HG03469 (cell line): Measurements from ENCODE around the gene NR1H3.

ENCODE experiments used
- ATAC-seq: cut with Tn5 transposase; IDR thresholded peaks from one replicate; pipeline ENCODE4 v1.9.1; 2021; ENCODE audit warnings: mild to moderate bottlenecking, moderate library complexity, moderate number of reproducible peaks; ENCODE audit not compliant: unreplicated experiment

NR1H3 gene

DNA sequence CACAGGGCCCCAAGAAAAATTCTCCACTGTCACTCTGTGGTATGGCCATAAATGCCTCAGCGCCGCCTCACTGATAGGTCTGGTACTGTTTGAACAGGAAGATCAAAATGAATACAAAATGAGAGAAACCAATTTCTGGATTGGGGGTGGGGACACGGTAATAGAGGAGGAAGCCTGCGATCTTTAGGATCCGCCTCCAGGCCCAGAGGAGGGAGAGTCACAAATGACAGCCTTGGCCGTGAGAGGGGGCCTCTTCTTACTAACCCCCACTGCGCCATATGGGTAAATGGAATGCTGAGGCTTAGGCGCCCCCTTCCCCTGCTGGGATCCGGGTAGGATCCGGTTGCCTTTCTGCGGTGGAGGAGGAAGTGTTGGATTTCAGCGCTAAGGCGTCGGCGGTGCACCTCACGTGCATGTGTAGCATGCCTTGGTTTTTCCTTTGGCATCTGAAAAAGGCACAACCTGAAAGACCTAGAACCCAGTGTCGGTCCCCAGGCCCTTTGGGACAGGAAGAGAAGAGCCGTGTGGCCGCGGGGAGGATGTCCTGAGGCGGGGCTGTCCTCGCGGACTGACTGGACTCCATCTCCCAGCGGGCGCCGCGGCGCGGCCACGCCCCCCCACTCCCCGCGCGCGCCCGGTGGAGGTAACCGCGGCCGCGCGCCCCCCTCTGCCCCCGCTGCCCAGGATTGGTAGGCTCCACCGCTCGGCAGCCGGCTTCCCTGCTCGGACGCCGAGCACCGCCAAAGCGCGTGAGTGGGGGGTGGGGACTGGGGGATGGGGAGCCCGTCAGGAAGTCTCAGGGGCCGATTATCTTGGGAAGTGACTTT is 11.4 kb downstream of the NR1H3 start:
- peak; percentile 24 for ATAC-seq

DNA sequence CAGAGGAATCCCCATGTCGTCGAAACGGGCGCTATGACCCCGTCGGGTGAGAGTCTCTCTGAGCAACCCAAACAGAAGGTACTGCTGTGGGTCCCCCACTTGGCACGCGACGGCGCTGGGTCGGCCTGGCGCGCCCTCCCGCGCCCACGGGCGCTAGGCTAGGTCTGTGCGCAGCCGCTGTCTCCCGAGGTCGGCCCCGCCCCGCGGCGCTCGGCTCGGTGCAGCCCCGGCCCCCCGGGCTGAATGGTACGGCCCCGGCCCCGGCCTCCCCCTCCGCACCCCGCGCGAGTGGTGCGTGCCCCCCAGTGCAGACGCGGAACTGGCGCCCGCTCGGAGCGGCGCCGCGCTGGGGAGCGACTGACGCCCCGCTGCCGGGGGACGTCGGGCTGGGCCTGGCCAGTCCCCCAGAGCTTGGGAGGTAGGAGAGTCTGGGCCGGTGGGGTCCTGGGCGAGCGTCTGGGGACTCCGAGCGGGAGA is 12.1 kb downstream of the NR1H3 start, which contains the start of gene MADD:
Gene MADD (plus strand): TSS at position 305 of the 477 bp plus-strand sequence.
- peak; percentile 62 for ATAC-seq

DNA sequence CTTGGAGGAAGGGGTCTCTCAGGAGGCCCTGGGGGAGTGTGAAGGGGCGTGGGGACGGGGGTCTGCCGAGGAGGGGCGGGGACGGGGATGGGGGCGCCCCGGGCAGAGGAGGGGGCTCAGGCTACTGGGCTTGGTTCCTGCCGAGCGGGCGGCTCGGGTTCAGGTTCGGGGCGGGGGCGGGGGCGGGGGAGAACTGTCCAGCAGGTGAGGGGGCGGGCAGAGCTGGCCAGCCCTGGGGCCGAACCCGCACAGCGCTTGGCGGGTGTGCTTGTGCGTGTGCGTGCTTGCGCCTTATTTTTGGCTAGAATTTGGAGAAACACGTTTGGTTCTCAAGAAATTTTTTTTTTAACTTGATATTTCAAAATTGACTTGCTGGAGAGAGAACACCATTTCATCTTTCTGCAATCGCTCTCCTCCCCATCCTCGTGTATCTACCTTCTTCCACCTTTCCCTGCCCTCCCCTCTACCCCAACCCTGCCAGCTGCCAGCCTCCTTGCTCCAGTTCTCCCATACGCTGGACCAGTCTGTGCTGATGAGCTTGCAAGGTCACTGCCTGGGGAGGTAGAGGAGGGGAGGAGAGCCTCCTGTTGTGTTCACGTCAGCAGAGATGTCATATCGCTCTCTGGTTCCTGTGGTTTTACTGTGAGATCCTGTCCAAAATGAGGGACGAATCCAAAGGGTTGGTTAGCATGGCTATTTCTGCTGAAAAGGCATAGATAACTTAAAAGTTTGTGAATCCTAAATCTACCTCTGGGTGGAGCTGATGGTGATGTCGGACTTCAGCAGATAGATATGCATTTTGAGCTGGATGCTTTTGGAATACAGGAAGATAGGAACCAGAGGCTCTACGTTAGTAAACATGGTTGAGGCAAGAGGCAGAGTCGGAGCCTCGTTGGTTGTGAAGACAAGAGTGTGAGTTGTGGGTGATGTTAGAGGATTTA is 12.8 kb downstream of the NR1H3 start:
- ATAC-seq = no peak

DNA sequence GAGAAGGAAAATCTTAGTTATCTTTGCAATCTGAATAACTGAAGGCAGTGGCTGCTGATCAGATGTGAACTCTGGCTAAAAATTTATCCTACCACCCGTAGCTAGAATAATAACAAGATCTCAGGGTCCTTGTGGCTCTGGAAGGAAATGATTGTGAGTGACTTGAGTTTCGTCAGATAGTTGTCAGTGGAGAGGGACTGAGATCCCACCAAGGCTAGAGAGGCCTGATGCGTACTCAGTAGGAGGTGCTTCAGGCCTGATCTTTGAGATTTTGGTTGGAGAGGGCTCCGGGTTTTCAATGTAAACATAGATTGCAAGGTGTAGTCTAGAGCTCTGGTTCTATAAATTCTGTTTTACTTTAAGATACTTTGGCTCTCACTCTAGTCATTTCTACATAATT is 13.5 kb downstream of the NR1H3 start:
- ATAC-seq = no peak

DNA sequence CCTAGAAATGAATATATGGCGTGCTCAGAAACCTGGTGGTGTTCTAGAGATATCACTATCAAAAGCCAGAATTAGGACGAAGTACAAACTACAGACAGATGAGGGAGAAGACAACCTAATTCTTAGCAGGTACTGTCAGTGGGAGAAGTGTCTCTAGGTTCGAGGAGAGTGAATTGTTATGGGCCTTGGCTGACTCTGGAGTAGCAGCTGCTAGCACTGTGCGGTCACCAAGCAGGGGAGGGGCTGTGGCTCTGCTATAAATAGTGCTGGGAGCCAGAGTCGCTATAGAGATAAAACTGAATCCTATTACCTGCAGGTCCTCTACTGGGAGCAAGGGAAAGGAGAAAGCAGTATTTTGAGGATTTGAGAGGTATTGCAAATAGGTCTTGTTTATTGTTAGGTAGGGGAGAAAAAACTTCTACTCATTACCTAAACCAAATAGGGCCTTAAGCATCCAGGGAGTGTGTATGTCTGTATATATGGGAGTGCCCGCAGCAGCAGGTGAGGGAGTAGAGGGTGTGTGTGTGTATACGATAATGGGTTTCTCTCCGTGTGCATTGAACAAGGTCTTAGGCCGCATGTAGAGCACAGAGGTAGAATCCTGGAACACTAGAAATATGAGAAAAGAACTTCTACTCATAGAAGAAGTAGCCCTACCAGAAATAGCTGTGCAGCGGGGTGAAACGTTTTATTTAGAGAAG is 14.3 kb downstream of the NR1H3 start:
- no peak for ATAC-seq

DNA sequence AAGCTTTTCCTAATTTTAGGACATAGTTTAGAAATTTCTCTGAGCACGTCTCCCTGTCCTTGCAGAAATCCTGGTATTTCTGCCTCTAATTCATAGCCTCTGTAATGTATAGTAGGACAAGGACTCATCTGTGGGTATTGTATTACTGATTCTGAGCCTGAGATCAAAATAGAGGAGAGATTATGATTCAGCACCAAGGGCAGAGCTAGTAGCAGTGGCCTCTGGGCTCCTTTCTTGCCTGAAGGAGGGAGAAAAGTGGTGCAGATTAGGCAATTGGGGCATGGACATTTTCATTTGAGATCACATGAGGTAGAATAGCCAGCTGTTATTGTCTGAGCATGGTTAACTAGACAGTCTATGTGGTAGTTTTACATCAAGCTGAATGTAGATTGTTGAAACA is 14.9 kb downstream of the NR1H3 start:
- no peak for ATAC-seq

DNA sequence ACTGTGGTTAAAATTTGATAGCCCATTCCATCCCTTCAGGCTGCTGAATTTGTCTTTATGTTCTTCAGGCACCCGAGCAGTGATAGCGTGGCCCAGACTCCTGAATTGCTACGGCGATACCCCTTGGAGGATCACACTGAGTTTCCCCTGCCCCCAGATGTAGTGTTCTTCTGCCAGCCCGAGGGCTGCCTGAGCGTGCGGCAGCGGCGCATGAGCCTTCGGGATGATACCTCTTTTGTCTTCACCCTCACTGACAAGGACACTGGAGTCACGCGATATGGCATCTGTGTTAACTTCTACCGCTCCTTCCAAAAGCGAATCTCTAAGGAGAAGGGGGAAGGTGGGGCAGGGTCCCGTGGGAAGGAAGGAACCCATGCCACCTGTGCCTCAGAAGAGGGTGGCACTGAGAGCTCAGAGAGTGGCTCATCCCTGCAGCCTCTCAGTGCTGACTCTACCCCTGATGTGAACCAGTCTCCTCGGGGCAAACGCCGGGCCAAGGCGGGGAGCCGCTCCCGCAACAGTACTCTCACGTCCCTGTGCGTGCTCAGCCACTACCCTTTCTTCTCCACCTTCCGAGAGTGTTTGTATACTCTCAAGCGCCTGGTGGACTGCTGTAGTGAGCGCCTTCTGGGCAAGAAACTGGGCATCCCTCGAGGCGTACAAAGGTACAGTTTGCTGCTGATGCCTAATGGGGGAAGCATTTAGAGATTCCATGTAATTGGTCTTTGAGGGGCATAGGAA is 16.9 kb downstream of the NR1H3 start:
- no peak for ATAC-seq

DNA sequence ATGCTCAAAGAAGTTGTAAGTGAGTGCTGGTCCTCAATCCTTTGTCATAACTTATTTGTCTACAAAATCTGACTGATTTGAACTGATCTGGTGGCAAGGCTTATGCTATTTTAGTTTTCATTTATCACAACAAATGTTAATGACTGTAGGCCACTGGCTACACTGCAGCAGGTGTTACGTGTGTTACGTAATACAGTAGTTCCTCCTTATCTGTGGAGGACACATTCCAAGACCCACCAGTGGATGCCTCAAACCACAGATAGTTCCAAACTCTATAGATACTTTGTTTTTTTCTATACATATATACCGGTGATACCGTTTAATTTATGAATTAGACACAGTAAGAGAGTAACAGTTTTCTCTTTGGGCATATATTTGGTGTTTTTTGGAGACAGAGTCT is 19.1 kb downstream of the NR1H3 start:
- ATAC-seq = no peak

DNA sequence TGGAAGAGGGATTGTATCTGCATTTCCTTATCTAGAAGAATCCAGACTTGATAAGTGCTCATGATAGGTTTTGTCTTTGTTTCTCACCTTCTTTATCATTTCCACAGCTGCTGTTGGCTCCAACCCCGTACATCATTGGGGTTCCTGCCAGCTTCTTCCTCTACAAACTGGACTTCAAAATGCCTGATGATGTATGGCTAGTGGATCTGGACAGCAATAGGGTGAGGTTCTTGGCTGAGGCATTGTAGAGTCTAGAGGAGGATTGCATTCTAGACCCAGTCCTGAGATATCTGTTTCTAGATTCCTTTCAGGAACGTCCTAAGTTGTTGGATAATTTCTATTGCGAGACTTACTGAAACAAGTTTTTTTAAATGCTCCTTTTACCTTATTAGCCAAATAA is 20.3 kb downstream of the NR1H3 start:
- ATAC-seq = no peak

DNA sequence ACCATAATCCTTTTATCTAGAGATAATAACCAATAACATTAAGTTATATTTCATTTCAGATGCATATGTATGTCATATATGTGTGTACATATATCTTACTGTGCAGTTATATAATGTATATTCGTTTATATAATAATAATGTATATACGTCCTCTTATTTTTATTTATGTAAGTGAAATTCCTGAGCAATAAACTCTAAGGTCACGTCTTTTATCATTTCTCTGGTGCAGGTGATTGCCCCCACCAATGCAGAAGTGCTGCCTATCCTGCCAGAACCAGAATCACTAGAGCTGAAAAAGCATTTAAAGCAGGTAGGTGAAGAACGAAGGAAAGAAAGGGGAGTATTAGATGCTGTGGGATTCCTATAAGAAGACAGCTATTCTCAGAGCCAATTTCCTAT is 21.0 kb downstream of the NR1H3 start:
- ATAC-seq = no peak

DNA sequence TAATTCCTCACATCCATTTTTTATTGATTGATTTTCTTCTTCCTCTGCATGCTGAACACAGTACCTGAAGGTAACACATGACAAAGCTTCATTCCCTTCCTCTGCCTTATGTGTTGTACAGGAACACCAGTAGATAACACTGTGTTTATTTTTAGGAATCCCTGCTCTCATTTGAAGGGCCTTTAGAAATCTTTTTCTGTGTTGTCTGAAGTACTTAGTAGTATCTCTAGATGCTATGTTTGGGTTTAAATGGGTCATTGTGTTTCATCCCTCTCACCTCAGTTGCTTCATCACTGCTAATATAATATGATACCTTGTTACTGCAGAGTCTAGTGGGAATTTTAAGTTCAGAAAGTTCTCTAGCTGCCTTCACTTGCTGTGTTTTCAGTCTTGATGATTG is 22.3 kb downstream of the NR1H3 start:
- ATAC-seq = no peak

DNA sequence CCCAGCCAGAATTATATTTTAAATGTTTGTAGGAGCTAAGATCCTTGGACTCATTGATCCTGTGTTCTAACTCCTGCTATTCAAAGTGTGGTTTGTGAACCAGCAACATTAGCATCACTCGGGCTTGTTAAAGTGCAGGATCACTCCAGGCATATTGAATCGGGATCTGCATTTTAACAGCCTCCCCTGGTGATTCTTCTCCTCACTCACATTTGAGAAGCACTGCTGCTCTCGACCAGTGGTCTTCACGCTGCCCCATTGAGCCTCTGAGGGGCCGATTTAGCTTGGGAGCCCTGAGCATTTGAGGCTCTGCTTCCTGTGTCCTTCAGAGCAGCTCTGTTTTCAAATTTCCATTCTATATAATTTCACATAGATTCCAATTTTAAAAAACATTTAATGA is 23.1 kb downstream of the NR1H3 start:
- ATAC-seq = no peak

DNA sequence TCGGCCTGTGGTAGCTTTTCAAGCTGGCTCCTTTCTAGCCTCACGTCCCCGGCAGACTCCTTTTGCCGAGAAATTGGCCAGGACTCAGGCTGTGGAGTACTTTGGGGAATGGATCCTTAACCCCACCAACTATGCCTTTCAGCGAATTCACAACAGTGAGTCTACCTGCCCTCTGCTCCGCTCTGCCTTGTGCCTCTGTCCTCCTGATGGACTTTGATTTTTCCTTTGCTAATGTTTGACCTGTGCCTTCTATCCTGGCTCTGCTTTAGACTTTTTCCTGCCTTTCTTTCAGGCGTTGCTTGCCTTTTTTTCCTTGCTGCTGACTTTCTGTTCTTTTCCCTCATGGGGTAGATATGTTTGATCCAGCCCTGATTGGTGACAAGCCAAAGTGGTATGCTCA is 24.7 kb downstream of the NR1H3 start:
- ATAC-seq = no peak

DNA sequence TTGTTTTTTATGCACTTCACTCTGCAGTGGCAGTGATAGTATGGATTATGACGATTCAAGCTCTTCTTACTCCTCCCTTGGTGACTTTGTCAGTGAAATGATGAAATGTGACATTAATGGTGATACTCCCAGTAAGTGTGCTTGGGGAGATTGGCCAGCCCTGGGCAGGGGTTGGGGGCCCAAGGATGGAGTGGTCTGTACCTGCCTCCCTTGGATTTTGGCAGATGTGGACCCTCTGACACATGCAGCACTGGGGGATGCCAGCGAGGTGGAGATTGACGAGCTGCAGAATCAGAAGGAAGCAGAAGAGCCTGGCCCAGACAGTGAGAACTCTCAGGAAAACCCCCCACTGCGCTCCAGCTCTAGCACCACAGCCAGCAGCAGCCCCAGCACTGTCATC is 26.4 kb downstream of the NR1H3 start:
- ATAC-seq = no peak

DNA sequence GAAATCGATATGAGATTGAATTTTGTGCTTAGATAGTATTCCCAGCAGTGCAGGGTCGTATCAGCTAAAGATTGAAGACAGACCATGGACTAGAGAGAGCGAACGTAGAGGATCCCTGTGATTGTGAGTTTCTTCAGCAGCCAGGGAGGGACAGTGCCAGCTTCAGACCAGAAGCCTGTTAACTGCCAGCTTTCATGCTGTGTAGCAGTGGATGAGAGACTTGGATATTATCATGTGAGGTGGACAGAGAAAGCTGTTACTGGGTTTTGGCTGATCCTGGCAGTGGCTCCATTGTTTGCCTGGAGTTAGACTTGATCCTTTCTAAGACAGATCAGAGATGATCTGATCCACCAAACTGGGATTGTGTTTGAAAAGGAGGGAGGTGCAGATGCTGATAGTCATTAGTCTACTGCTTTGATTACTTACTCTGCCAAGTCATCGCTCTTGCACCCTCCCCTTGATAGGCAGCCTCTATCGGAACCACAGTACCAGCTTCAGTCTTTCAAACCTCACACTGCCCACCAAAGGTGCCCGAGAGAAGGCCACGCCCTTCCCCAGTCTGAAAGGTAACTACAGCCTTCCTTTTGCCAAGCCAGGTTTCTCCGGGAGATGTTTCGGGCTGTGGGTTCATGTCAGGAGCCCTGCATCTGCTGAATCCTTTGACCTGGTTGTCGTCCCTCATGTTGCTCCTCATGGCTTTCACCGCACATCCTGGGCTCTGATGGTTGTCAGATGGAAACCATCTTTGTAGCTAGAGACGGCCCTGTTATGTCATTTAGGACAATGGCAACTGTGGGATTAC is 28.4 kb downstream of the NR1H3 start:
- no peak for ATAC-seq

DNA sequence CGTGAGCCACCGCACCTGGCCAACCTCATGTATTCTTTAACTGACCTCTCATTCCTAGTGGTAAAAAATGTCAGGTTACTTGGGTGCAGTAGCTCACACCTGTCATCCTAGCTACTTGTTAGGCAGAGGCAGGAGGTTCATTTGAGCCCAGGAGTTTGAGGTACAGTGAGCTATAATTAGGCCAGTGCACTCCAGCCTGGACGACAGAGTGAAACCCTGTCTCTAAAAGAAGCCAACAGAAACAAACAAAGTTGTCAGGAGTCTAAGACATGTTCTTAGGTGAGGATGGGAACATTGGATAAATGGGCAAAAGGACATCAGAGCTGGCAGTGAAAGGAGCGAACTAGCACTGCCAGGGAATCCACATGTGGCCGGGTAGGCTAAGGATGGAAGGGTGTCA is 30.3 kb downstream of the NR1H3 start:
- no peak for ATAC-seq

DNA sequence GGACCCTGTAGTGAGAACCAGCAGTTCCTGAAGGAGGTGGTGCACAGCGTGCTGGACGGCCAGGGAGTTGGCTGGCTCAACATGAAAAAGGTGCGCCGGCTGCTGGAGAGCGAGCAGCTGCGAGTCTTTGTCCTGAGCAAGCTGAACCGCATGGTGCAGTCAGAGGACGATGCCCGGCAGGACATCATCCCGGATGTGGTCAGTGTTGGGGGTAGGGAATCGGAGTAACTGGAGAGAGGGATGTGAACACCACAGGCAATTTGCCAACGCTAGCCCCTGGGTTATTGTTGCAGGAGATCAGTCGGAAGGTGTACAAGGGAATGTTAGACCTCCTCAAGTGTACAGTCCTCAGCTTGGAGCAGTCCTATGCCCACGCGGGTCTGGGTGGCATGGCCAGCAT is 32.1 kb downstream of the NR1H3 start:
- ATAC-seq = no peak

DNA sequence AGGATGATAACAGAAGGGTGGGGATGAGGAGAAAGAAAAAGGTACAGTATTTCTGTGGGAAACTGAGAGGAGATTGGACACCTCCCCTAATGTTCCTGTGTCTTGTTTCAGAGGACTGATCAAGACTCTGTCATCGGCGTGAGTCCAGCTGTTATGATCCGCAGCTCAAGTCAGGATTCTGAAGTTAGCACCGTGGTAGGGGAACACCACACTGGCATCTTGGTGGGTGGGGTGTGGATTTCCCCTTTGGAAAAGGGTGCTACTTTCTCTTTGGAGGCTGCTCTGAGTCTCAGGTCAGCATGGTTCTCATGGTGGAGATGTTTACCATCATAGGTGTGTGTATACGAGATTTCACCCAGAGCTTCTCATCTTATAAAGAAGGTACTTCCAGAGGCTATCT is 37.6 kb downstream of the NR1H3 start:
- no peak for ATAC-seq

DNA sequence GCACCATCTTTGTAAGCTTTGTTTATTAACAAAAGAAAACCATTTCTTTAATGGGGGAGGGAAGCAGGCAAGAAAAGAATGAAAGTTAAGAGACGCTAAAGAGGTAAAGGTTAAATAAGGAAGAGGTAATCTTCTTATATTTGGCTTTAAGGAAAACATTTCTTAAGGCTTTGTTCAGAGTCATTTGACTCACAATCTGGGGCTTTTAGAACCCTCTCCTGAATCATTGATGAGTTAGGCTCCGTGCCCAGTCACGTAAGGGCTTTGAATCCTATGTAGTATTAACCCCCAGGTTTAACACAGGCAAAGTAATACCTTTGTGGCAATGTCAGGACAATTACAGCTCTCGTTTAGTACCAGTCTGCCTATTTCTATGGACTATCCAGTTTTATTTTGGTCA is 38.2 kb downstream of the NR1H3 start:
- no peak for ATAC-seq

DNA sequence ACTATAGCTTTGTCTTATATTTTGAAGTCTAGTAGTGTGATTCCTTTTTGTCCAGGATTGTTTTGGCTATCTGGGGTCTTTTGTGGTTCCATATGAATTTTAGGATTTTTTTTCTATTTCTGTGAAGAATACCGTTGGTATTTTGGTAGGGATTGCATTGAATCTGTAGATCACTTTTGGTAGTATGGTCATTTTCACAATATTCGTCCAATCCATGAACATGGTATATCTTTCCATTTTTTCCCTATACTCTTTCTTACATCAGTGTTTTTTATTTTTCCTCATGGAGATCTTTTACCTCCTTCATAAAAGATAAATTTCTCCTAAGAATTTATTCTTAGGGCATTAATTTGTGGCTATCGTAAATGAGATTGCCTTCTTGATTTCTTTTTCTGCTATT is 41.3 kb downstream of the NR1H3 start:
- ATAC-seq = no peak
